H4 (cell line): ENCODE results near the gene DNAJA1. TPM values are rescaled to one million over a fixed set of nuclear protein-coding genes. Genes with fewer than 3 reads are reported as not detected.
"Not testable (repeated sequence)": the region's sequence is repeated elsewhere in the genome, so short reads cannot be mapped to it uniquely, and the experiment has no call there.

Experiments
- DNase-seq: peaks from one replicate; pipeline ENCODE4 v3.0.0-alpha.2; 2015; ENCODE audit warnings: low spot score
- total RNA-seq: library from RNA; depleted of rRNA; stranded (reverse); fragments of >200 nt; shearing (Covaris generic); gene quantifications from 2 replicates; pipeline ENCODE4 v1.2.3, GENCODE V29; 2014; rRNA removed

DNAJA1 gene
- 158 and 253 TPM in 2 replicates for total RNA-seq

GRCh38 chr9:33024966-33025571 lies at the start of gene DNAJA1:
DNAJA1 (plus strand) TSS chr9:33025273; CDS start chr9:33026485, 1,212 bp downstream.
- peak; percentile 87 for DNase-seq

- no peak for DNase-seq
These were observed 47.0 kb upstream of the DNAJA1 start for GRCh38 chr9:32978051-32978450.

- no peak for DNase-seq
These were observed 38.1 kb upstream of the DNAJA1 start for GRCh38 chr9:32986971-32987370.

- DNase-seq: no peak
These were observed 35.4 kb upstream of the DNAJA1 start for GRCh38 chr9:32989660-32990059.

- no peak for DNase-seq
These were observed 33.0 kb upstream of the DNAJA1 start for GRCh38 chr9:32991897-32992594.

- DNase-seq: no peak
These were observed 32.4 kb upstream of the DNAJA1 start for GRCh38 chr9:32992595-32993238.

- not testable (repeated sequence) for DNase-seq
These were observed 24.4 kb upstream of the DNAJA1 start for GRCh38 chr9:33000682-33001055.

- DNase-seq: not testable (repeated sequence)
These were observed 19.7 kb upstream of the DNAJA1 start for GRCh38 chr9:33005335-33005734.

- no peak for DNase-seq
These were observed 17.3 kb upstream of the DNAJA1 start for GRCh38 chr9:33007755-33008154.

- DNase-seq: no peak
These were observed 13.2 kb upstream of the DNAJA1 start for GRCh38 chr9:33011831-33012230.

- no peak for DNase-seq
These were observed 12.6 kb upstream of the DNAJA1 start for GRCh38 chr9:33012328-33013069.

GRCh38 chr9:33013962-33014664 lies 11.0 kb upstream of the DNAJA1 start:
- no peak for DNase-seq

- no peak for DNase-seq
These were observed 10.4 kb upstream of the DNAJA1 start for GRCh38 chr9:33014665-33015014.

GRCh38 chr9:33017283-33018041 lies 7.6 kb upstream of the DNAJA1 start:
- DNase-seq: no peak

- DNase-seq: no peak
These were observed 5.3 kb upstream of the DNAJA1 start for GRCh38 chr9:33019797-33020196.

- DNase-seq: no peak
These were observed 2.8 kb upstream of the DNAJA1 start for GRCh38 chr9:33022303-33022702.

- DNase-seq: no peak
These were observed 2.3 kb upstream of the DNAJA1 start for GRCh38 chr9:33022755-33023154.

GRCh38 chr9:33023661-33024060 lies 1.4 kb upstream of the DNAJA1 start:
- DNase-seq: no peak

GRCh38 chr9:33024126-33024965 lies 727 bp upstream of the DNAJA1 start:
- DNase-seq: no peak
